GM18951 (cell line): ENCODE measurements around the gene UNC5C.
"Not testable (repeated sequence)": the region's sequence is repeated elsewhere in the genome, so short reads cannot be mapped to it uniquely, and the experiment has no call there.

Experiments used
- POLR2A ChIP-seq: IDR thresholded peaks from 4 replicates; pipeline ENCODE4 v1.6.1; 2011; ENCODE audit warnings: mild to moderate bottlenecking; ENCODE audit not compliant: insufficient read length, insufficient read depth; ENCODE audit errors: extremely low read depth
- in situ Hi-C: fragments of 300-500 bp; cut with MboI; formaldehyde crosslinking; loops from one replicate; pipeline ENCODE4 v1.12.0; 2022; ENCODE audit warnings: low sequenced_read_pairs, mixed read lengths, inconsistent platforms; ENCODE audit not compliant: unreplicated experiment

Gene UNC5C

GRCh38 chr4:95190751-95191436, 357.9 kb downstream of the UNC5C start:
- in situ Hi-C loops: no loop called here

GRCh38 chr4:95188701-95189370, 359.9 kb downstream of the UNC5C start:
- no peak for TF ChIP-seq POLR2A
- in situ Hi-C loops: no loop called here

More at GRCh38 chr4:95190751-95191436, 357.9 kb downstream of the UNC5C start:
- no peak for TF ChIP-seq POLR2A

GRCh38 chr4:95186666-95187065, 362.1 kb downstream of the UNC5C start:
- no peak for TF ChIP-seq POLR2A
- in situ Hi-C loops: no loop called here

GRCh38 chr4:95183656-95184408, 364.9 kb downstream of the UNC5C start:
- TF ChIP-seq POLR2A: no peak
- in situ Hi-C loops: no loop called here

GRCh38 chr4:95181996-95182306, 366.8 kb downstream of the UNC5C start:
- in situ Hi-C loops: no loop called here
- no peak for TF ChIP-seq POLR2A

- no peak for TF ChIP-seq POLR2A
- in situ Hi-C loops: no loop called here
Observed at GRCh38 chr4:95181243-95181995, 367.4 kb downstream of the UNC5C start.

- TF ChIP-seq POLR2A: no peak
- in situ Hi-C loops: no loop called here
Observed at GRCh38 chr4:95180531-95181242, 368.1 kb downstream of the UNC5C start.

- in situ Hi-C loops: no loop called here
- no peak for TF ChIP-seq POLR2A
Observed at GRCh38 chr4:95178938-95179337, 369.8 kb downstream of the UNC5C start.

- in situ Hi-C loops: not testable (repeated sequence)
Observed at GRCh38 chr4:95171377-95171776, 377.4 kb downstream of the UNC5C start.

GRCh38 chr4:95170176-95170575, 378.6 kb downstream of the UNC5C start:
- in situ Hi-C loops: no loop called here
- TF ChIP-seq POLR2A: no peak

GRCh38 chr4:95167805-95168204, 381.0 kb downstream of the UNC5C start:
- TF ChIP-seq POLR2A: no peak
- in situ Hi-C loops: no loop called here

GRCh38 chr4:95165926-95166524, 382.7 kb downstream of the UNC5C start:
- in situ Hi-C loops: no loop called here
- no peak for TF ChIP-seq POLR2A
